Measurements from ENCODE around the gene ROBO4.
A peak's percentile ranks its signal among the peaks of the same experiment; 100 is the strongest.

The ROBO4 gene

GRCh38 chr11:124918950-124919349 lies 21.3 kb upstream of the ROBO4 start, which contains the start of gene HEPN1:
Gene HEPN1 (plus strand): TSS chr11:124919250.
- DNase-seq (ENCODE audit: low spot score): no peak

- no peak for DNase-seq (ENCODE audit: low spot score)
These were observed 19.5 kb upstream of the ROBO4 start for GRCh38 chr11:124917115-124917637.

GRCh38 chr11:124916370-124916710 lies 18.7 kb upstream of the ROBO4 start:
- no peak for DNase-seq (ENCODE audit: low spot score)

GRCh38 chr11:124915541-124916369 lies 18.1 kb upstream of the ROBO4 start:
- DNase-seq (ENCODE audit: low spot score): peak; percentile 65

- no peak for DNase-seq (ENCODE audit: low spot score)
These were observed 5.0 kb upstream of the ROBO4 start for GRCh38 chr11:124902616-124903015.

GRCh38 chr11:124900464-124900863 lies 2.8 kb upstream of the ROBO4 start:
- DNase-seq (ENCODE audit: low spot score): peak; percentile 94

- DNase-seq (ENCODE audit: low spot score): peak; percentile 59
These were observed 1.9 kb upstream of the ROBO4 start for GRCh38 chr11:124899383-124900145.

GRCh38 chr11:124898711-124899110 lies 1.0 kb upstream of the ROBO4 start:
- no peak for DNase-seq (ENCODE audit: low spot score)

- DNase-seq (ENCODE audit: low spot score): peak; percentile 92
These were observed 607 bp upstream of the ROBO4 start for GRCh38 chr11:124898263-124898680.

GRCh38 chr11:124896821-124897391 lies 759 bp downstream of the ROBO4 start:
- DNase-seq (ENCODE audit: low spot score): no peak

- DNase-seq (ENCODE audit: low spot score): no peak
These were observed 1.5 kb downstream of the ROBO4 start for GRCh38 chr11:124896071-124896750.

- DNase-seq (ENCODE audit: low spot score): no peak
These were observed 2.1 kb downstream of the ROBO4 start for GRCh38 chr11:124895471-124895971.

GRCh38 chr11:124894606-124895430 lies 2.8 kb downstream of the ROBO4 start:
- DNase-seq (ENCODE audit: low spot score): no peak

- DNase-seq (ENCODE audit: low spot score): no peak
These were observed 3.8 kb downstream of the ROBO4 start for GRCh38 chr11:124893781-124894401.

GRCh38 chr11:124892750-124893454 lies 4.8 kb downstream of the ROBO4 start:
- no peak for DNase-seq (ENCODE audit: low spot score)

- DNase-seq (ENCODE audit: low spot score): no peak
These were observed 5.5 kb downstream of the ROBO4 start for GRCh38 chr11:124892146-124892545.

GRCh38 chr11:124891373-124891861 lies 6.2 kb downstream of the ROBO4 start:
- no peak for DNase-seq (ENCODE audit: low spot score)

GRCh38 chr11:124890683-124891372 lies 6.8 kb downstream of the ROBO4 start:
- no peak for DNase-seq (ENCODE audit: low spot score)

- DNase-seq (ENCODE audit: low spot score): no peak
These were observed 7.5 kb downstream of the ROBO4 start for GRCh38 chr11:124890151-124890550.
